Fibroblast of skin of right biceps (primary cell): ENCODE measurements around the gene PHETA2.
"Not testable (repeated sequence)": the region's sequence is repeated elsewhere in the genome, so short reads cannot be mapped to it uniquely, and the experiment has no call there.

Source experiments
- DNase-seq: peaks from one replicate; pipeline ENCODE4 v3.0.0-alpha.2; 2013

PHETA2 gene

GRCh38 chr22:42111798-42112197 lies 37.8 kb downstream of the PHETA2 start:
- DNase-seq: no peak

- not testable (repeated sequence) for DNase-seq
Measured at GRCh38 chr22:42112793-42113192, 38.7 kb downstream of the PHETA2 start.

- DNase-seq: no peak
Measured at GRCh38 chr22:42114721-42115120, 40.7 kb downstream of the PHETA2 start.

- DNase-seq: not testable (repeated sequence)
Measured at GRCh38 chr22:42115420-42115830, 41.4 kb downstream of the PHETA2 start.

- DNase-seq: no peak
Measured at GRCh38 chr22:42116848-42117424, 42.9 kb downstream of the PHETA2 start.

- DNase-seq: not testable (repeated sequence)
Measured at GRCh38 chr22:42120231-42121021, 46.4 kb downstream of the PHETA2 start.

GRCh38 chr22:42123529-42123928 lies 49.5 kb downstream of the PHETA2 start:
- DNase-seq: not testable (repeated sequence)

GRCh38 chr22:42127606-42128005 lies 53.6 kb downstream of the PHETA2 start:
- no peak for DNase-seq

GRCh38 chr22:42128007-42128406 lies 54.0 kb downstream of the PHETA2 start:
- DNase-seq: not testable (repeated sequence)
